A549 (cell line): ENCODE measurements around the gene HASPIN. TPM values are rescaled to one million over a fixed set of nuclear protein-coding genes. Genes with fewer than 3 reads are reported as not detected.
A peak's percentile ranks its signal among the peaks of the same experiment; 100 is the strongest.
"Not testable (repeated sequence)": the region's sequence is repeated elsewhere in the genome, so short reads cannot be mapped to it uniquely, and the experiment has no call there.

Experiments used
- ATAC-seq, 2 experiments: fragments of 200-7000 bp in 1 of 2; fragments of >200 bp in 1 of 2; cut with Nextera tagmentation in 1 of 2; cut with Tn5 transposase in 1 of 2; 3 replicates each; pipeline versions ENCODE4 v1.8.0 to v1.9.1; 2018 to 2020; ENCODE audit warnings: mild to moderate bottlenecking in 1 of 2, moderate library complexity in 1 of 2
- CTCF ChIA-PET: fragments of 300-600 bp; sonication (Branson Sonifier 250); formaldehyde crosslinking; extraction: SDS; loops from one replicate; lab custom pipeline; 2021; ENCODE audit warnings: antibody characterized with exemption, inconsistent platforms; lab: Yijun Ruan, JAX
- POLR2A ChIA-PET: fragments of 350-600 bp; formaldehyde crosslinking; extraction: SDS; loops from one replicate; lab custom pipeline; 2021; ENCODE audit warnings: antibody characterized with exemption, inconsistent platforms; lab: Yijun Ruan, JAX
- DNase-seq, 2 experiments: peaks; one replicate each; pipeline versions ENCODE4 v3.0.0 to v3.0.0-alpha.2; 2011 to 2016; ENCODE audit warnings: low read depth in 1 of 2, low spot score in 1 of 2
- FAIRE-seq: peaks from 2 replicates; lab custom pipeline; 2011; peaks lifted over from hg19 to GRCh38; lab: Jason Lieb, UNC
- H3K27ac ChIP-seq, 2 experiments: fragments of >200 bp; sonication (Bioruptor Twin); formaldehyde crosslinking; 3 replicates each; pipeline ENCODE4 v1.5.1; 2016 to 2017
- H3K4me1 ChIP-seq: fragments of >200 bp; sonication (Bioruptor Twin); formaldehyde crosslinking; 3 replicates; pipeline ENCODE4 v1.6.1; 2016
- H3K4me2 ChIP-seq: fragments of >200 bp; sonication (Bioruptor Twin); formaldehyde crosslinking; 3 replicates; pipeline ENCODE4 v1.6.1; 2016
- H3K4me3 ChIP-seq: fragments of >200 bp; sonication (Bioruptor Twin); formaldehyde crosslinking; 3 replicates; pipeline ENCODE4 v1.5.1; 2016
- H3K9me3 ChIP-seq: fragments of >200 bp; sonication (Bioruptor Twin); formaldehyde crosslinking; 3 replicates; pipeline ENCODE4 v1.6.1; 2016
- EHF ChIP-seq: fragments of 250-450 bp; sonication (Bioruptor Pico); IDR thresholded peaks from 2 replicates; pipeline ENCODE4 v1.5.0; 2020; ENCODE audit warnings: mild to moderate bottlenecking
- JUN ChIP-seq, 2 experiments: fragments of >200 bp; sonication (Bioruptor Twin); formaldehyde crosslinking; IDR thresholded peaks; 2 replicates in 1 of 2; 3 replicates in 1 of 2; pipeline ENCODE4 v1.6.1; 2016 to 2017
- MAFK ChIP-seq: fragments of 450-650 bp; IDR thresholded peaks from 2 replicates; pipeline ENCODE4 v1.6.1; 2014; ENCODE audit not compliant: partially characterized antibody
- POLR2A ChIP-seq: IDR thresholded peaks from 2 replicates; pipeline ENCODE4 v1.6.1; 2012; ENCODE audit warnings: mild to moderate bottlenecking, low read length
- SREBF2 ChIP-seq: fragments of 450-650 bp; IDR thresholded peaks from 2 replicates; pipeline ENCODE4 v1.6.1; 2014; ENCODE audit warnings: mild to moderate bottlenecking, moderate library complexity
- TP53 ChIP-seq: fragments of 250-450 bp; sonication (Bioruptor Pico); IDR thresholded peaks from 2 replicates; pipeline ENCODE4 v1.5.0; 2021; ENCODE audit warnings: mild to moderate bottlenecking, moderate library complexity
- ZSCAN20 ChIP-seq: fragments of 250-450 bp; sonication (Bioruptor Pico); IDR thresholded peaks from 2 replicates; pipeline ENCODE4 v1.8.0; 2022; ENCODE audit warnings: mild to moderate bottlenecking, moderate library complexity
- WGBS: methylation state at CpG from one replicate; pipeline ENCODE4 v1.1.6; 2017; ENCODE audit errors: missing lambda C conversion rate; 5-methylcytosine and 5-hydroxymethylcytosine counted together
- polyA plus RNA-seq, 4 experiments: library from polyadenylated mRNA; depleted of rRNA in 3 of 4; stranded (reverse); fragments of >200 nt; fragmentation: RNase III in 1 of 4; extraction: RNeasy Plus Mini Kit Qiagen cat#74134 plus additional on column Dnase treatment in 1 of 4; gene quantifications; 2 replicates in 3 of 4; 3 replicates in 1 of 4; pipeline ENCODE4 v1.2.3, GENCODE V29; 2011 to 2017
- TF ChIP-seq, protein P1 (sequence below): fragments of >200 bp; sonication (Bioruptor Twin); formaldehyde crosslinking; IDR thresholded peaks from 3 replicates; pipeline ENCODE4 v1.5.1; 2016
- TF ChIP-seq, protein P2 (sequence below): fragments of 450-650 bp; IDR thresholded peaks from 2 replicates; pipeline ENCODE4 v1.6.1; 2014; ENCODE audit warnings: antibody characterized with exemption
- TF ChIP-seq, protein P3 (sequence below): fragments of 200-600 bp; sonication (generic); IDR thresholded peaks from 2 replicates; pipeline ENCODE4 v1.6.1; 2016; ENCODE audit warnings: antibody characterized with exemption, mild to moderate bottlenecking, moderate library complexity

Gene HASPIN
- polyA plus RNA-seq, 2 of the 4 experiments (the other 2 are of a cell fraction) = 8.7 to 11.5 TPM

DNA sequence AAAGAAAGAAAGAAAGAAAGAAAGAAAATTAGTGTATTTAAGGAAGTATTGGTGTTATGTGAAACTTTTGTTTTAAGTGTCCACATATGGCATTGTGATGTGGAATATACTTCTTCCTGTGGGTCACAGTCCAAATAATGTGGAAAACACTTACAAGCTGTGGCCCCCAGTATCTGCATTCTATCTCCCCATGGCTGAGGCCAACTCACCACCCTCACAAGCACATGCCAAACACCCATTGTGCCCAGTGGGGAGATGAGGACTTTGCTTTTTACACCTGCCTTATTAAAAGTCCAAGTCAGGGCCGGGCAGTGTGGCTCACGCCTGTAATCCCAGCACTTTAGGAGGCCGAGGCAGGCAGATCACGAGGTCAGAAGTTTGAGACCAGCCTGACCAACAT lies 23.8 kb upstream of the HASPIN start:
- DNase-seq (no peak), FAIRE-seq (no peak), ATAC-seq (no peak)
- peaks cover 3% of the 10 kb centered on the region; the same call in 2 of the 3 replicates for H3K4me1 ChIP-seq
- no peak overlapping the region for H3K4me2 ChIP-seq
- H3K27ac ChIP-seq = no peak overlapping the region
- no peak for TF ChIP-seq JUN (IDR thresholded peaks at IDR 0.05)
- H3K4me3 ChIP-seq = no peak overlapping the region
- CTCF ChIA-PET = interaction anchor here (0.6 to 4.2 kb wide), 7 partner anchors 17 to 936 kb away, joined by 3 to 15 read pairs (median 3); no protein-coding TSS in a partner anchor
- POLR2A ChIA-PET = interaction anchor here (1.1 kb wide), 1 partner anchor 10 kb away, joined by 3 read pairs; no protein-coding TSS in a partner anchor
- WGBS = 93% methylated on average over 4 of the region's 4 CpGs
- H3K9me3 ChIP-seq = peaks cover 12% of the 10 kb centered on the region

DNA sequence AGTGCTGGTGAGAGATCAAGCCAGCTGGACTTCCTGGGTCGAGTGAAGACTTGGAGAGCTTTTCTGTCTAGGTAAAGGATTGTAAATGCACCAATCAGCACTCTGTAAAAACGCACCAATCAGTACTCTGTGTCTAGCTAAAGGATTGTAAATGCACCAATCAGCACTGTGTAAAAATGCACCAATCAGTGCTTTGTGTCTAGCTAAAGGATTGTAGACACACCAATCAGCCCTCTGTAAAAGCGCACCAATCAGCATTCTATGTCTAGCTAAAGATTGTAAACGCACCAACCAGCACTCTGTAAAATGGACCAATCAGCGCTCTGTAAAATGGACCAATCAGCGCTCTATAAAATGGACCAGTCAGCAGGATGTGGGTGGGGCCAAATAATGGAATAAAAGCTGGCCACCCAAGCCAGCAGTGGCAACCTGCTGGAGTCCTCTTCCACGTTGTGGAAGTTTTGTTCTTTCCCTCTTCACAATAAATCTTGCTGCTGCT lies 21.6 kb upstream of the HASPIN start:
- H3K4me2 ChIP-seq, ATAC-seq, H3K4me1 ChIP-seq, POLR2A ChIA-PET, FAIRE-seq, H3K4me3 ChIP-seq, H3K27ac ChIP-seq: not testable (repeated sequence)
- TF ChIP-seq MAFK = peak; percentile 78
- CTCF ChIA-PET = interaction anchor here (1.3 to 4.2 kb wide), 5 partner anchors 11 to 25 kb away, joined by 4 to 15 read pairs (median 5); no protein-coding TSS in a partner anchor
- 69% methylated on average over 7 of the region's 7 CpGs for WGBS
- DNase-seq = peak in 1 of 2 experiments; percentile 21
- peaks cover 12% of the 10 kb centered on the region for H3K9me3 ChIP-seq

DNA sequence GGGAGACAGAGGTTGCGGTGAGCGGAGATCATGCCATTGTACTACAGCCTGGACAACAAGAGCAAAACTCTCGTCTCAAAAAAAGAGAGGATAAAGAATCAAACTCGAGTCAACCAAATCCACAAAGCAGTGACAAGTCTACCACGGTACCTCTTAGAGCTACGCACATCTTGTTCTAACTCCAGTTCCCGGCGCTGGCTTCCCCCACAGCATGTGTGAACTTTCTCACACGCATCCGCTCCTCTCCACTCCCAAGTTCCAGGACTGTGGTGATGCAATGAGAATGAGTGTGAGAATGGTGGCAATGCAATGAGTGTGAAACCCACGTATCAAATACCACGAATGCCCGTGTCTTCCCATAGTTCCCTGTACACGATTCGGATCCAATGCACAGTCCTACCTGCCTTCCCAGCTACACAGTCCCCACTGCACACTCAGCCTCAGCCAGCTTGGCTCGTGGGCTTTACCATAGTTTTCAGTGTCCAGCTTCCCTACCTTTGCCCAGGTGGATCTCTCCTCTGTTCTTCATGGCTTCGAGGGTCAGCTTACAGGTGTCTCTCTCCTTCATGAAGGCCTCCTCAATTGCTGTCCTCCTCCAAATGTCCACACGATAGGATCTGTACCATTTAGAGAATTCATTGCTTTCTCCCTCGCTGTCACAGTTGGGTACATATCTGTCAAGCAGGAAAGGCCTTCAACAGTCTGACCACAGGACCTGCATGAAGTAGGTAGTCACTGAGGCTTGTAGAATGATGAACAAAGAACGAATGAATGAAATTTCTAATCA lies 18.6 kb upstream of the HASPIN start:
- Histone ChIP-seq H3K4me1 (no peaks in the 10 kb centered on the region), H3K4me2 (no peak overlapping the region), H3K27ac (no peak overlapping the region), H3K4me3 (no peak overlapping the region), H3K9me3 (no peaks in the 10 kb centered on the region)
- ChIA-PET POLR2A (no interaction called here), CTCF (interaction anchor here (0.7 to 2.6 kb wide), 4 partner anchors 10 to 27 kb away, joined by 3 to 6 read pairs (median 5); partner anchors contain the start of gene P2RX5)
- ATAC-seq = peak; percentile 21 to 58; a peak in 4 of 6 replicates
- TF ChIP-seq, protein P1, sequence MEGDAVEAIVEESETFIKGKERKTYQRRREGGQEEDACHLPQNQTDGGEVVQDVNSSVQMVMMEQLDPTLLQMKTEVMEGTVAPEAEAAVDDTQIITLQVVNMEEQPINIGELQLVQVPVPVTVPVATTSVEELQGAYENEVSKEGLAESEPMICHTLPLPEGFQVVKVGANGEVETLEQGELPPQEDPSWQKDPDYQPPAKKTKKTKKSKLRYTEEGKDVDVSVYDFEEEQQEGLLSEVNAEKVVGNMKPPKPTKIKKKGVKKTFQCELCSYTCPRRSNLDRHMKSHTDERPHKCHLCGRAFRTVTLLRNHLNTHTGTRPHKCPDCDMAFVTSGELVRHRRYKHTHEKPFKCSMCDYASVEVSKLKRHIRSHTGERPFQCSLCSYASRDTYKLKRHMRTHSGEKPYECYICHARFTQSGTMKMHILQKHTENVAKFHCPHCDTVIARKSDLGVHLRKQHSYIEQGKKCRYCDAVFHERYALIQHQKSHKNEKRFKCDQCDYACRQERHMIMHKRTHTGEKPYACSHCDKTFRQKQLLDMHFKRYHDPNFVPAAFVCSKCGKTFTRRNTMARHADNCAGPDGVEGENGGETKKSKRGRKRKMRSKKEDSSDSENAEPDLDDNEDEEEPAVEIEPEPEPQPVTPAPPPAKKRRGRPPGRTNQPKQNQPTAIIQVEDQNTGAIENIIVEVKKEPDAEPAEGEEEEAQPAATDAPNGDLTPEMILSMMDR = no peak
- TF ChIP-seq ZSCAN20 (no peak), TP53 (CRISPR knock-in tag) (no peak), EHF (CRISPR knock-in tag) (no peak), POLR2A (no peak), SREBF2 (no peak)
- TF ChIP-seq, protein P2, sequence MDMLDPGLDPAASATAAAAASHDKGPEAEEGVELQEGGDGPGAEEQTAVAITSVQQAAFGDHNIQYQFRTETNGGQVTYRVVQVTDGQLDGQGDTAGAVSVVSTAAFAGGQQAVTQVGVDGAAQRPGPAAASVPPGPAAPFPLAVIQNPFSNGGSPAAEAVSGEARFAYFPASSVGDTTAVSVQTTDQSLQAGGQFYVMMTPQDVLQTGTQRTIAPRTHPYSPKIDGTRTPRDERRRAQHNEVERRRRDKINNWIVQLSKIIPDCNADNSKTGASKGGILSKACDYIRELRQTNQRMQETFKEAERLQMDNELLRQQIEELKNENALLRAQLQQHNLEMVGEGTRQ = no peak
- TF ChIP-seq, protein P3, sequence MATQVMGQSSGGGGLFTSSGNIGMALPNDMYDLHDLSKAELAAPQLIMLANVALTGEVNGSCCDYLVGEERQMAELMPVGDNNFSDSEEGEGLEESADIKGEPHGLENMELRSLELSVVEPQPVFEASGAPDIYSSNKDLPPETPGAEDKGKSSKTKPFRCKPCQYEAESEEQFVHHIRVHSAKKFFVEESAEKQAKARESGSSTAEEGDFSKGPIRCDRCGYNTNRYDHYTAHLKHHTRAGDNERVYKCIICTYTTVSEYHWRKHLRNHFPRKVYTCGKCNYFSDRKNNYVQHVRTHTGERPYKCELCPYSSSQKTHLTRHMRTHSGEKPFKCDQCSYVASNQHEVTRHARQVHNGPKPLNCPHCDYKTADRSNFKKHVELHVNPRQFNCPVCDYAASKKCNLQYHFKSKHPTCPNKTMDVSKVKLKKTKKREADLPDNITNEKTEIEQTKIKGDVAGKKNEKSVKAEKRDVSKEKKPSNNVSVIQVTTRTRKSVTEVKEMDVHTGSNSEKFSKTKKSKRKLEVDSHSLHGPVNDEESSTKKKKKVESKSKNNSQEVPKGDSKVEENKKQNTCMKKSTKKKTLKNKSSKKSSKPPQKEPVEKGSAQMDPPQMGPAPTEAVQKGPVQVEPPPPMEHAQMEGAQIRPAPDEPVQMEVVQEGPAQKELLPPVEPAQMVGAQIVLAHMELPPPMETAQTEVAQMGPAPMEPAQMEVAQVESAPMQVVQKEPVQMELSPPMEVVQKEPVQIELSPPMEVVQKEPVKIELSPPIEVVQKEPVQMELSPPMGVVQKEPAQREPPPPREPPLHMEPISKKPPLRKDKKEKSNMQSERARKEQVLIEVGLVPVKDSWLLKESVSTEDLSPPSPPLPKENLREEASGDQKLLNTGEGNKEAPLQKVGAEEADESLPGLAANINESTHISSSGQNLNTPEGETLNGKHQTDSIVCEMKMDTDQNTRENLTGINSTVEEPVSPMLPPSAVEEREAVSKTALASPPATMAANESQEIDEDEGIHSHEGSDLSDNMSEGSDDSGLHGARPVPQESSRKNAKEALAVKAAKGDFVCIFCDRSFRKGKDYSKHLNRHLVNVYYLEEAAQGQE = no peak
- WGBS = 76% methylated on average over 20 of the region's 20 CpGs
- no peak for DNase-seq
- FAIRE-seq = peak; percentile 28

DNA sequence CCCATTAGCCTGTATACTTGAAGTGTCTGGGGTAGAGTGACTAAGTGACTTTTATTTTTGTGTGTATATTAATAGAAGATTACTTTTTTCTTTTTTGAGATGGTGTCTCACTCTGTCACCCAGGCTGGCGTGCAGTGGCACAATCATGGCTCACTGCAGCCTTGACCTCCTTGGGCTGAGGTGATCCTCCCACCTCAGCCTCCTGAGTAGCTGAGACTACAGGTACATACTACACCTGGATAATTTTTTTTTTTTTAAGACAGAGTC lies 18.1 kb upstream of the HASPIN start:
- ChIA-PET CTCF (interaction anchor here (1.2 to 2.6 kb wide), 3 partner anchors 9 to 27 kb away, joined by 4 to 6 read pairs (median 6); partner anchors contain the start of gene P2RX5), POLR2A (interaction anchor here (0.7 kb wide), 1 partner anchor 261 kb away, joined by 3 read pairs; no protein-coding TSS in a partner anchor)
- not testable (repeated sequence) for FAIRE-seq, ATAC-seq, H3K4me1 ChIP-seq, DNase-seq, H3K4me2 ChIP-seq, H3K27ac ChIP-seq, H3K4me3 ChIP-seq, H3K9me3 ChIP-seq
- WGBS = 94% methylated on average over 1 of the region's 1 CpG
